K562 (cell line): ENCODE measurements around the gene LOC101059915.

Experiments used
- ERF ChIP-seq: fragments of 450-650 bp; formaldehyde crosslinking; IDR thresholded peaks from 2 replicates; pipeline ENCODE4 v1.4.0; 2020; ENCODE audit warnings: mild to moderate bottlenecking, mixed read lengths
- NCOR1 ChIP-seq: fragments of 450-650 bp; IDR thresholded peaks from 2 replicates; pipeline ENCODE4 v1.6.1; 2016; ENCODE audit warnings: mild to moderate bottlenecking, moderate library complexity
- RBM22 ChIP-seq: fragments of 200-400 bp; formaldehyde crosslinking; IDR thresholded peaks from 2 replicates; pipeline ENCODE4 v1.6.1; 2018; ENCODE audit warnings: low read length, low read depth; ENCODE audit not compliant: poor library complexity, severe bottlenecking
- SUPT5H ChIP-seq: fragments of 450-650 bp; IDR thresholded peaks from 2 replicates; pipeline ENCODE4 v1.6.1; 2016
- YBX1 ChIP-seq: fragments of 450-650 bp; IDR thresholded peaks from 2 replicates; pipeline ENCODE4 v1.7.1; 2016; ENCODE audit warnings: mild to moderate bottlenecking
- TF ChIP-seq, protein P1 (sequence below), 2 experiments: fragments of 450-650 bp; formaldehyde crosslinking in 1 of 2; IDR thresholded peaks; 2 replicates each; pipeline versions ENCODE4 v1.4.0 to v1.6.1; 2014 to 2020; ENCODE audit warnings: mild to moderate bottlenecking in 2 of 2, borderline replicate concordance in 1 of 2, low read depth in 1 of 2
- TF ChIP-seq, protein P2 (sequence below): sonication (generic); formaldehyde crosslinking; IDR thresholded peaks from 2 replicates; pipeline ENCODE4 v1.8.0; 2022; ENCODE audit warnings: mild to moderate bottlenecking, missing genetic modification reagents

The LOC101059915 gene

GRCh38 chrX:71629467-71629866, 37.9 kb upstream of the LOC101059915 start (continued):
- TF ChIP-seq RBM22 (no peak), ERF (CRISPR knock-in tag) (no peak), NCOR1 (no peak), SUPT5H (no peak), YBX1 (no peak)
- TF ChIP-seq, protein P1, sequence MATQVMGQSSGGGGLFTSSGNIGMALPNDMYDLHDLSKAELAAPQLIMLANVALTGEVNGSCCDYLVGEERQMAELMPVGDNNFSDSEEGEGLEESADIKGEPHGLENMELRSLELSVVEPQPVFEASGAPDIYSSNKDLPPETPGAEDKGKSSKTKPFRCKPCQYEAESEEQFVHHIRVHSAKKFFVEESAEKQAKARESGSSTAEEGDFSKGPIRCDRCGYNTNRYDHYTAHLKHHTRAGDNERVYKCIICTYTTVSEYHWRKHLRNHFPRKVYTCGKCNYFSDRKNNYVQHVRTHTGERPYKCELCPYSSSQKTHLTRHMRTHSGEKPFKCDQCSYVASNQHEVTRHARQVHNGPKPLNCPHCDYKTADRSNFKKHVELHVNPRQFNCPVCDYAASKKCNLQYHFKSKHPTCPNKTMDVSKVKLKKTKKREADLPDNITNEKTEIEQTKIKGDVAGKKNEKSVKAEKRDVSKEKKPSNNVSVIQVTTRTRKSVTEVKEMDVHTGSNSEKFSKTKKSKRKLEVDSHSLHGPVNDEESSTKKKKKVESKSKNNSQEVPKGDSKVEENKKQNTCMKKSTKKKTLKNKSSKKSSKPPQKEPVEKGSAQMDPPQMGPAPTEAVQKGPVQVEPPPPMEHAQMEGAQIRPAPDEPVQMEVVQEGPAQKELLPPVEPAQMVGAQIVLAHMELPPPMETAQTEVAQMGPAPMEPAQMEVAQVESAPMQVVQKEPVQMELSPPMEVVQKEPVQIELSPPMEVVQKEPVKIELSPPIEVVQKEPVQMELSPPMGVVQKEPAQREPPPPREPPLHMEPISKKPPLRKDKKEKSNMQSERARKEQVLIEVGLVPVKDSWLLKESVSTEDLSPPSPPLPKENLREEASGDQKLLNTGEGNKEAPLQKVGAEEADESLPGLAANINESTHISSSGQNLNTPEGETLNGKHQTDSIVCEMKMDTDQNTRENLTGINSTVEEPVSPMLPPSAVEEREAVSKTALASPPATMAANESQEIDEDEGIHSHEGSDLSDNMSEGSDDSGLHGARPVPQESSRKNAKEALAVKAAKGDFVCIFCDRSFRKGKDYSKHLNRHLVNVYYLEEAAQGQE (IDR thresholded peaks at IDR 0.05; ENCODE audit: borderline replicate concordance), result no peak
- TF ChIP-seq, protein P1 (CRISPR knock-in tag; IDR thresholded peaks at IDR 0.05; ENCODE audit: low read depth), result no peak
- TF ChIP-seq, protein P2, sequence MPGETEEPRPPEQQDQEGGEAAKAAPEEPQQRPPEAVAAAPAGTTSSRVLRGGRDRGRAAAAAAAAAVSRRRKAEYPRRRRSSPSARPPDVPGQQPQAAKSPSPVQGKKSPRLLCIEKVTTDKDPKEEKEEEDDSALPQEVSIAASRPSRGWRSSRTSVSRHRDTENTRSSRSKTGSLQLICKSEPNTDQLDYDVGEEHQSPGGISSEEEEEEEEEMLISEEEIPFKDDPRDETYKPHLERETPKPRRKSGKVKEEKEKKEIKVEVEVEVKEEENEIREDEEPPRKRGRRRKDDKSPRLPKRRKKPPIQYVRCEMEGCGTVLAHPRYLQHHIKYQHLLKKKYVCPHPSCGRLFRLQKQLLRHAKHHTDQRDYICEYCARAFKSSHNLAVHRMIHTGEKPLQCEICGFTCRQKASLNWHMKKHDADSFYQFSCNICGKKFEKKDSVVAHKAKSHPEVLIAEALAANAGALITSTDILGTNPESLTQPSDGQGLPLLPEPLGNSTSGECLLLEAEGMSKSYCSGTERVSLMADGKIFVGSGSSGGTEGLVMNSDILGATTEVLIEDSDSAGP (CRISPR knock-in tag), result no peak
- TF ChIP-seq, all 486 proteins: peak for 0
